Measurements from ENCODE around the gene SUPV3L1.

Gene SUPV3L1

DNA sequence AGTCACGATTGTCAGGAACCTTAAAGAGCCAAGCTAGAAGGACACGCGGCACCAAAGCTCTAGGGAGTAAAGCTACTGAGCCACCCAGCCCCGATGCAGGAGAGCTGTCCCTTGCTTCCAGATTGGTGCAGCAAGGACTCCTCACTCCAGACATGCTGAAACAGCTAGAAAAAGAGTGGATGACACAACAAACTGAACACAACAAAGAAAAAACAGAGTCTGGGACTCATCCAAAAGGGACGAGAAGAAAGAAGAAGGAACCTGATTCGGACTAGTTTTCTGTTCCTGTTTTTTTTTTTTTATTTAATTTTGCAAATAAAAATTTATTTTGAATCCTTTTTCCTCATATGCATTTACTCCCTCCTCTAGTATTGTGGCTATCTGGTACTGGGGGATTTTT lies 28.7 kb downstream of the SUPV3L1 start:
- DNase-seq, result no peak

DNA sequence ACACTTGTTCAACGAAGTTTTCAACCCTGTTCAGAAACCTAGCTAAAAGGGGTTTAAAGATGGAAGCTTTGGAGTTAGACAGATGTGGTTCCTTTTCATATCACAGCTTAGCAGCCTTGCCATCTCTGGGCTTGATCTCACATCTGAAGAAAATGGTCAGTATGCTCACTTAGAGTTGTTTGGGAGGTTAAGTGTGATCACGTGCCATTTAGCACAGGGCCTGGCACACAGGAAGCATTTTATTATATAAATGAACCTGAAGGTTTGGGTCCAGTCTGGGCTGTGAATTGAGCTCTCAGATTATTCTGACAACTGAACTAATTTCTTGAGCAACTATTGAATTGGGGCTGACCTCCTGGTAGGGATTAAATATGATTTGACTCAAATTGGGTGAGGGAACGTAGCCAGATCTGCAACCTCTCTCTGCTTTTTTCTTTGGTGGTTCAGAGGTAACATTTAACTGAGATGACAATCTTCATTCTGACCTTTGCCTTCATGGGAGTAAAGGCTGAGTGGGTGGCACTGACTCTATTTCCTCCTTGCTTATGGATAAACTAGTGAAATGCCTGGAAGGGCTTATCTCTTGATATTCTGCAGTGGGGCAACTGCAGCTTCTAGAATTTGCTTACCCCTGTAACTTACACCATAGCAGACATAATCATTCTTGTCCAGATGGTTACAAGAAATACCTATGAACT lies 29.9 kb downstream of the SUPV3L1 start:
- no peak for DNase-seq

DNA sequence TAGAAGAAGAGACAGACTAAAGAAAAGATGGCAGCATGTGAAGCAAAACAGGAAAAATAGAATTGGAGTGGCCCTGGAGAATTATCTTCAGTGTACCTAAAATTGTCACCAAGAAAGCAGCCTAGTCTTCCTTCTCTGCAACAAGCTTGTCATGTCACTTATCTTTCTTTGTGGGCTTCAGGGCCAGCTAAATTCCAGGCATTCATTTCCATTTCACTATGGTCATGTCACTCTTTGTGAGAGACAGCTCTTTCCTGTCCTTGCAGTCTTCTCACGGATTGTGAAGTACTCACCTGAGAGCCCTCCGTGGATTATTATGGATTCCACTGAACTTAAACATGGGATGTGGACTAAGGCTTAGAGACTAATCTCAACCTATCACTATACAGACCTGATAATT lies 31.1 kb downstream of the SUPV3L1 start:
- no peak for DNase-seq

DNA sequence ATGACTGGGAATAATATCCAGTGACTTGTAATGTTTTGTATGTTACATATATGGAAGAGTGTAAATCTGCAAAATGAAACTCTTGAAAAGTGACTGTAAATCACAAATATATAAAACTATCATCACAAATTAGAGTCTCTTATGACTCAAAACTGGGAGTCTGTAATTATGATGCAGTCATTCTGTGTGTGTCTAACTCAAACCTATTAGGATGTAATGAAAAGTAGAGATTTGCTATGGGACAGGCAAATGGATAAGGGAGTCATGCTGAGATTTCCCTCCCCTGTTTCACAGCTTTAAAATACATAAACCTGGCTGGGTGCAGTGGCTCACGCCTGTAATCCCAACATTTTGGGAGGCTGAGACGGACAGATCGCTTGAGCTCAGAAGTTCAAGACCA lies 31.5 kb downstream of the SUPV3L1 start:
- no peak for DNase-seq

DNA sequence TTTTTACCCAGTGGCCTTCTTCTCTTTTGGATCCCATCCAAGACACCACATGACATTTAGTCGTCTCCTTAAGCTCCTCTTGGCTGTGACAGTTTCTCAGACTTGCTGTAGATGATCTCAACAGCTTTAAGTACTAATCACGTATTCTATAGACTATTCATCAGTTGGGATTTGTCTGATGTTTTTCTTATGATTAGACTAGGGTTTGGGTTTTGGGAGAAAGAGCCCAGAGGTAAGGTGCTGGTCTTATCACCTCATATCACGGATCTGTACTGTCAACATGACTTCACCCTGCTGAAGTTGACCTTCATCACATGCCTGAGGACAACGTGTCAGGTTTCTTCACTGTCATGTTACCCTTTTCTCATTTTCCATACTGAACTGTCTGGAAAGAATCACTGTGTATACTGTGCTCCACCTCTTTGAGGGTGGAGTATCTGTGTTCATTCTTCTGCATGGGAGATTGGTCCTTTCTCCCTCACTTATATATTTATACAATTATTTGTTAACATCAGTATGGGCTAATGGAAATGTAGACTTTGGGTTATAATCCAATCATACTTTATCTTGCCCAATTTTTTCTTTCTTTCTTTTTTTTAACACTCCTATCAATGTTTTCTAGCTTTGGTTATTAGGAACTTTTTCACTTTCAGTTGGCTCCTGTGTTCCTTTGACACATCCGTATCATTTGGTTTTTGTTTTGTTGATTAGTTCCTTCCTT lies 33.7 kb downstream of the SUPV3L1 start:
- DNase-seq, result peak; percentile 34

DNA sequence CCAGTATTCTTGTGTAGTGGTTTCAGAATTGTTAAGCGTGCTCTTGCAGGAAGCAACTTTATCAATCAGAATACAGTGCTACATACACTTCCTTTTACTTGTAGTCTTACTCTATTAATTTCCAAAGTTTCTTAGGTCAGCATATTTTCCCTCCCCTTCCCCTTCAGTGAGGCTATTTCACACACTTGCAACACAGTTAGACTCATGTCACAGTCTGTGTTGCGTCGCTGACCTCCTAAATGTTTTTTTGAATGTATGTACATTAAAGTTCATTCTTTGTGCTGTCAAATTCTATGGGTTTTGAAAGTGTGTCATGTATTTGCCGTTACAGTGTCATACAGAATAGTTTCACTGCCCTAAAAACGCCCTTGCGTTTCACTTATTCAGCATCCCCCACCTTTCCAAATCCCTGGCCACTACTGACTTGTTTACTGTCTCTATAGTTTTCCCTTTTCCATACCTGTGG lies 34.7 kb downstream of the SUPV3L1 start:
- DNase-seq, result no peak

GRCh38 chr10:69215405-69216171 lies 35.6 kb downstream of the SUPV3L1 start:
- no peak for DNase-seq

DNA sequence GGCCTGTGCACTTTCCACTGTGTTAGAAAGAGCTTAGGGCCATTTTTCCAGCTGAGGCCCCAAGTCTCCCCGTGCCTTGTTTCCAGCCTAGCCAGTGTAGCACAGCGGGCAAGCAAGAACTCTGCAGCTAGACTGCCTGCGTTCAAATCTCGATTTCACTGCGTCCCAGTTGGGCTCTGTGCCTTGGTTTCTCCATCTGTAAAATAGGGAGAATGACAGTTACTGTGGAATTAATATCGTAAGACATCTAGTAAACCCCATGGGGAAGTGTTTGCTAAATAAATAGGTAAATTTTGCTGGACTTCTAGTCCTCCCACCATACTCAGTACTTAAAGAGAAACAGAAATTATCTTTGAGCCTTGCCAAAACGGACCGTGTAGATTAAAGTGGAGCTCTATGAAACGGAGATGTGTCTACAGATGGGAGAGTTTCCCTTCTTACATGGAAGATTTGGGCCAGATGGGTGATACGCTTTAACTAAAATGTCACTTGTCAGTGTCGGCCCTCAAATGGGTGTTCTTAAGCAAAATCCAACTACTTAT lies 36.6 kb downstream of the SUPV3L1 start:
- DNase-seq, result no peak

DNA sequence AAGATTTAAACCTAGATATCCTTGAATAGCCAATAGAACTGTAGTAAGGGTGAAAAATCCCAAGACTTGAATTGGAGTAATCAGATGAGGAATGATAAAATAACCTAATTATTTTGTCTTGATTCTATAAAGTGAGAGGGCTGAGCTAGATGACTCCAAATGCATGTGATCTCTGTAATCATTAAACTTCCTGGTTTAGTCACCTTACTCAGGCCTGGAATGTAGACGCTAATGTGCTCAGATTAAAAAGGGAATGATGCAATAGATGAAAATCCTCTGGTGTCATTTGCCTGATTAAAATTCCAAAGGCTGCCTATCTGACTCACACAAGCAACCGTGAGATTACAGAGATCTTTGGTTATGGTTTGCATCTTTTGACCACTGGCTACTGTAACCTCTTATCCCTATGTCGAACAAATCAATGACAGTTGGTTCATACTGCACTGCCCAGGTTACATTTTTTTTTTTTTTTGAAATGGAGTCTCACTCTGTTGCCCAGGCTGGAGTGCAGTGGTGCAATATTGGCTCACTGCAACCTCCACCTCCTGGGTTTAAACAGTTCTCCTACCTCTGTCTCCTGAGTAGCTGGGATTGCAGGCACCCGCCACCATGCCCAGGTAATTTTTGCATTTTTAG lies 37.2 kb downstream of the SUPV3L1 start:
- DNase-seq, result no peak

- no peak for DNase-seq
Measured at GRCh38 chr10:69218831-69219230, 38.8 kb downstream of the SUPV3L1 start.

GRCh38 chr10:69220041-69220451 lies 40.0 kb downstream of the SUPV3L1 start, which contains the start of gene HKDC1:
Gene HKDC1 (plus strand): TSS chr10:69220332. CDS start chr10:69220436, 104 bp downstream.
- no peak for DNase-seq

DNA sequence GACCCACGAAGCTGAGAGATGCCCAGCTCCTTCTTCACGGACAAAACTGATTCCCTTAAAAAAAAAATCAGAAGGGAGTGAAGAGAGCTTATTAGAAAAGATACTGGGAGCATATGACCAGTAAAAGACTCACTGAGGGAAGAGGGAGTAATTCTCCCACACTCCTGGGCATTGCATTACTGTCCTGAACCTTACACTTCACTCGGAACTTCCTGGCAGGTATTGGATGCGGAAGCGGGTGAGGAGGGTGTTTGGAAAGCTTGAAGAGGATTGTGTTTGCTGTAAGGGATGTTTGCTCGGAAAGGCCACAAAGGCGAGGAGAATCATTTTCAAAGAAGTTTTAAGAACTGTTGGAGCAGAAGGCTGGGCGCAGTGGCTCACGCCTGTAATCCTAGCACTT lies 40.5 kb downstream of the SUPV3L1 start:
- no peak for DNase-seq

- peak; percentile 93 for DNase-seq
Measured at GRCh38 chr10:69222157-69223027, 42.4 kb downstream of the SUPV3L1 start.

DNA sequence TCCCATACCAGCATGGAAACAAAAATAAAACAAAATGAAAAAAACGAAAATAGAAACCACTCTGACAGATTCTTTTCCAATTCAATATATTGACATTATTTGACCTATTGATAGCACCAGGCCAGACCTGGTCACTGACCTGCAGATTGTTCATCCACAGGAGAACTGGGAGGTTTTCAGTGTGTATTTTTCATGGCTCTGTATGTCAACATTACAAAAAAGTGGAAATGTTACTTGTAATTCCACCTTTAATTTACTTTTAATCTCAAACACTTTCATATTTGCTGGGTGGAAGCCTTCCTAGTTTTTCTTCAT lies 43.0 kb downstream of the SUPV3L1 start:
- no peak for DNase-seq

GRCh38 chr10:69224862-69225657 lies 45.0 kb downstream of the SUPV3L1 start:
- DNase-seq, result no peak

GRCh38 chr10:69225681-69226080 lies 45.6 kb downstream of the SUPV3L1 start:
- no peak for DNase-seq

GRCh38 chr10:69226919-69227450 lies 47.0 kb downstream of the SUPV3L1 start:
- DNase-seq, result no peak

GRCh38 chr10:69228151-69228550 lies 48.1 kb downstream of the SUPV3L1 start:
- DNase-seq, result no peak

DNA sequence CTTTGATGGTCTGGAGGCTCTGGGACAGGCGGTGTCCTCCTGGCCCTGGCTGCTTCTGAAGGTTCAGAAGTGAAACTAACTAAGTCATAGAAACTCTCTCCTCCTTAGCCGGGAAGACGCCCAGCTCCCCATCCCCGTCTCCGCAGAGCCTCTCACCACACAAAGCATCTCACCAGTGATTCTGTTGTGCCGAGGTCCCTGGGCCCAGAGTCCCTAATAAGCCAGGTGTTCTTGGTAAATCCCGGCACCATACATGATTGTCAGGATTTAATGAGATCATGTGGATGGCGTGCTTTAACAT lies 49.5 kb downstream of the SUPV3L1 start:
- no peak for DNase-seq

- no peak for DNase-seq
Measured at GRCh38 chr10:69230128-69230527, 50.1 kb downstream of the SUPV3L1 start.

GRCh38 chr10:69232252-69232651 lies 52.2 kb downstream of the SUPV3L1 start:
- no peak for DNase-seq

Measured in hematopoietic multipotent progenitor cell treated with erythropoietin and hydrocortisone succinate and interleukin-3 and kit ligand, for 4 days (in vitro differentiated cells).